DMS53 treated with DMSO at 0.1 percent for 48 hours (cell line): Measurements from ENCODE around the gene CD276.
"Not testable (repeated sequence)": the region's sequence is repeated elsewhere in the genome, so short reads cannot be mapped to it uniquely, and the experiment has no call there.

Experiments
- DNase-seq: peaks from one replicate; lab custom pipeline; 2025; ENCODE audit not compliant: unreplicated experiment; lab: John Stamatoyannopoulos, UW

Gene CD276

DNA sequence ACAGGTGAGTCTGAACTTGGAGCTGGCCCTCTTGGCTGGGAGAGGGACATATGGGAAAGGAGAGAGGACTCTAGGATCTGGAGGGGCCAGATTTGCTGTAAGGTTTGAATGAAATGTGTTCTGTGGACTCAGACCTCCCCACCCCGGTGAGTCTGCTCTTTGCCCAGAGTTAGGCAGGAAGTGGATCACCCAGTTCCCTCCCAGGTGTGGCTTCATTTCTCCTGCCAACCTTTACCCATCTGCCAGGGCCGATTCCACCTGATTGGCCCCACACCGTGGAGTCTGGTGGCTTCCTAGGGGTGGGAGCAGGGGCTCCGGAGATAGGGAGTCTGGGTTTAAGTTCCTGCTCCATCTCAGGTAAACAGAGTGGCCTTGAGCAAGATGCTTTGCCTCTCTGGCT is 25.5 kb downstream of the CD276 start:
- DNase-seq: no peak

DNA sequence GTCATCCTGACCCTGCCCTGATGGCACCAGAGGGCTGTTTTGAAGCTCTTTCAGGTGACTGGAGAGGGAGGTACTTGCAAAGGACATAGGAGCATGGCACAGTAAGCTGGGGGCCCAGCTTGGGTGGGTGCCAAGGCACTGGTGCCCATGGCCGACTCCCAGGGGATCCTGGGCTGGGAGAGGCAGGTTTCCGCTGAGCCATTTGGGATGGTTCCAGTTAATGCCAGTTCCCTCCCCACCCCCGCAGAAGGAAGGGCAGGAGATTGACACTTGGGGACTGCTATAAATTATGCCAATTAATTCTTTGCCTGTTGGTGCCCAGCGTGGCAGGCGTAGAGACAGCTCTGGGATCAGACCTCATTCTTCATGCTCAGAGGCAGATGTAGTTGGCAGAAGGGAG is 26.1 kb downstream of the CD276 start:
- DNase-seq: no peak

DNA sequence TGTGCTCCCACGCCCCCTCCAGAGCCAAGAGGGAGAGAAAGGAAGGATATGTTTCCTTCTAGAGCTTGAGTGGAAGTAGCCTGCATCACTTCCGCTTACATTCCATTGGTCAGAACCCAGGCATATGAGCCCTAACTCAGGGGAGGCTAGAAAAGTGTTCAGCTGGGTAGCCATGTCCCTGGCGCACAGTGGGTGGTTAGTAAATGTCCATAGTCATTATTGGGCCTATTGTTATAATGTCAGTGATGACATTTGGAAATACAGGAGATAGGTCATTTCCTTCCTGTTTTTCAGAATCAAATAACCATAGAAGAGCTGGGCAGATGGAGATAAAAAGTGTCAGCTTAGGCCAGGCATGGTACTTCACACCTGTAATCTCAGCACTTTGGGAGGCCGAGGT is 27.3 kb downstream of the CD276 start:
- no peak for DNase-seq

DNA sequence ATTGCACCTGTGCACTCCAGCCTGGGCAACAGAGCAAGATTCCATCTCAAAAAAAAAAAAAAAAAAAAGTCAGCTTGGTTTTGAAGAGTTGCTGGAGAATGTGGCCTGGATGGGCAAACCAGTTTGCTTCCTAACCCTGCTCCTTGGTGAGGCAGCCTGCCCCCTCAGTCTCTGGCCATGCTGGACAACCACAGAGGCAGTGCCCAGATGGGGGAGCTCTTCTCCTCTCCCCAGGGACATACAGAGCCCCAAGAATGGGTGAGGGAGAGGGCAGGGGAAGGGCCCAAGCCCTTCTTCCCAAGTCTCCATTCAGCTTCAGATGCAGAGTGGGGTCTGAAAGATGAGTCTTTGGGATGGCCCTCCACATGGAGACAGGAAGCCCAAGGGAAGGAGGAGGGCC is 27.9 kb downstream of the CD276 start:
- no peak for DNase-seq

DNA sequence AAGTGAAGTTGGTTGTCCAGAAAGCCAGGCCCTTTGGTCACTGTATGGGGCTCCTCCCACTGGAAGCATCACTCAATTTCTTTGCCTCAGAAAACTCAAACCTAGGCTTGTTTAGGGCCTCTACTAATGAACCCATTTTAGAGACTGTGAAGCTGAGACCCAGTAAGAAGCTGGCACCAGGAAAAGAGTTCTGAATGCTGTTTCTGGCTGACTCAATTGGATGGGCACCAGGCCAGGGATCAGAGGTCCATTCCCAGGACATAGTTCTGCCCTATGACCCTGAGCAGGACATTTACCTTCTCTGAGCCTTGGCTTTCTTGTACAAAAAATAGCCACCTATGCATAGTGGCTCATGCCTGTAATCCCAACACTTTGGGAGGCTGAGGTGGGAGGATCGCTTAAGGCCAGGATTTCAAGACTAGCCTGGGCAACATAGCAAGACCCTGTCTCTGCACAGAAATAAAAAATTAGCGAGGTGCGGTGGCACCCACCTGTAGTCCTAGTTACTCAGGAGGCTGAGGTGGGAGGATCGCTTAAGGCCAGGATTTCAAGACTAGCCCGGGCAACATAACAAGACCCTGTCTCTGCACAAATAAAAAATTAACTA is 30.6 kb downstream of the CD276 start:
- no peak for DNase-seq

DNA sequence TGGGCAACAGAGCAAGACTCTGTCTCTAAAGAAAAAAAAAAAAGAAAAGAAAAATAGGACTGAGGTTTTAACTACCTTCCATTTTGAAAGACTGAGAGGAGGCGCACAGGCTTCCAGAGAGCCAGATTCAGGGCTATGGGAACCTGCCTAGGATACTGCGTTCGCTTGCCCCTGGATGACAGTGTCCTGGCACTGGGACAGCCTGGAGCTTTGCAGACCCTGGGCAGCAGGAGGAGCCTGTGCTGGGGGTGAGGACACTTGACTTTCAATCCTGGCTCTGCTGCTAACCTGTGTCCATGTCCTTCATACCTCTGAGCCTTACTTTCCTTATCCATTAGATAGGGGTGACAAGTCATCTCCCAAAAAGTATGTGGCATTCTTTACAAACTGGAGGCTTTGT is 31.2 kb downstream of the CD276 start:
- DNase-seq: no peak

DNA sequence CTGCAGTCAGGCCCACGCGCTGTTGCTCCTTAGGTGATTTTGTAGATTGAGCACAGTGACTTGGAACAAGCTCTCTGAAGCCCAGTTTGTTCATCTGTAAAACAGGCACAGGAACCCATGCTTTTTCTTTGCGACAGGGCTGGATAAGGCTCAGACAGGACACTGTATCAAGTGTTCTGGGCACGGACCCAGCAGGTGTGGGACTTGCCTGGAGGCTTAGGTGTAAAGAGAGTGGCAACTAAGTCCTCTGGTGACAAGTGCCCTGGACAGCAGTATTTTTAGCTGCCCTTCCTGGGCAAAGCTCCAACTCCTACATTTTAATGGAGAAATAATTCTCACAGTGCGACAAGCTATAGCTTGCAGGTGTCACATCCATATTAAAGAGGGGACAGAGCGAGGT is 32.2 kb downstream of the CD276 start:
- DNase-seq: peak; percentile 36

DNA sequence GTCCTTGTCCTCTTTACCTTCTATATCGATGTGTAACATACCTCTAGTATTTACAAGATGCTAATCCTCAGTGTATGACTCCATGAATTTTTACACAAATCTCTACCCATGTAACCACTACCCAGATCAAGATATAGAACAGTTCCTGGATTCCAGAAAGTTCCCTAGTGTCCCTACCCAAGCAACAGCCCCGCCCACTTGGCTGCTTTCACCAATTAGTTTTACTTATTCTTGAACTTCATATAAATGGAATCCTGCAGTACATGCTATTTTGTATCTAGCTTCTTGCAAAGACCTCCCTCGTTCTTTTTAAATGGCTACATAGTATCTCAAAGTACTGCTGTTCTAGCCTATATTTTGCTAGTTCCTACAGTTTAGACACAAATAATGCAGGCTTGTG is 33.0 kb downstream of the CD276 start:
- DNase-seq: no peak

DNA sequence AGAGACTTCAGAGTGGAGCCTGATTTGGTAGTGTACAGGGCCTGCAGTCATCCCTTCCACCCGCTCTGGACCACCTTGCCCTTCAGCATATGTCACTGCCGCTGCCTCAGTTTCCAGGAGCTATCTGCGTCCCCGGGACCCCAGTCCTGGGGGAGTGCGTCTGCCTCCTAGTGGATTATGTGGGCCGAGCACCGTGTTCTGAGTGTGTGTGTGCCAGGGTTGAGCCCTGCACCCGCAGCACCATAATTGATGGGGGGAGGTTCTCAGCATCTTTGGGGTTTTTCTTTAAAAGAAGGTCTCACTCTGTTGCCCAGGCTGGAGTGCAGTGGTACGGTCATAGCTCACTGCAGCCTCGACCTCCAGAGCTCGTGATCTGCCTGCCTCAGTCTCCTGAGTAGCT is 33.6 kb downstream of the CD276 start:
- no peak for DNase-seq

DNA sequence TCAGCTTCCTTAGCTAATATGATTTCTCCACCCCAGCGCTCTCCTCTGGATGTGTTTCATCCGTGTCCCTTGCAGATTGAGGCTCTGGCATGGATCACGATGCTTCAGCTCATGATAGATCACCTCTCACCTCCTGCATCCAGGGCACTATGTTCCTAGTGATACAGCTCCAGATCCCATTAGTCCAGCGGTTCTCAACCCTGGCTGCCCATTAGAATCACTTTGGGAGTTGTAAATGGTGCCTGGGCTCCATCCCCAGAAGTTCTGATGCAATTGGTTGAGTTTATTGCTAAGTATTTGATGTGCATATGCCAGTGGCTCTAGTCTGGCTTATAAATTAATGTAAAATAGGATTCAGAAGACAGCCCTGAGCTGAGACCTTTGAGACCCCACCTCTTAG is 34.5 kb downstream of the CD276 start:
- no peak for DNase-seq

DNA sequence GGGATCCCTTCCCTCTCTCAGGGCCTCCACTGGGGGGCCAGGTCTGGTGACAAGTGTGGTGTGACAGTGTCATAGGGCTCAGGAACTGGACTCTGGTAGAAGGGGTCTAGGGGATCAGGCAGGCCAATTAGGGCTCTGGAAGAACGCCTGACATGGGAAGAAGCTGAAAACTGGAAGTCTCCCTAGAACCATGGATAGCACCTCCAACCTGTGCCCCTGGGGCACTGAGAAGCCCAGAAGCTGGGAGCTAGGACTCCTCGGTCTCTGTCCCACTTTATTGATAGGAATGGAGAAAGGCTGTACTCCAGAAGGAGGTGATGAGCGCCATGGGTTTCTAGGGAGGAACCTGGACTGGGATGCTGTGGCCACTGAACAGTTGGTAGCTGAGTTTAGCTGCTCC is 38.2 kb downstream of the CD276 start:
- DNase-seq: no peak

DNA sequence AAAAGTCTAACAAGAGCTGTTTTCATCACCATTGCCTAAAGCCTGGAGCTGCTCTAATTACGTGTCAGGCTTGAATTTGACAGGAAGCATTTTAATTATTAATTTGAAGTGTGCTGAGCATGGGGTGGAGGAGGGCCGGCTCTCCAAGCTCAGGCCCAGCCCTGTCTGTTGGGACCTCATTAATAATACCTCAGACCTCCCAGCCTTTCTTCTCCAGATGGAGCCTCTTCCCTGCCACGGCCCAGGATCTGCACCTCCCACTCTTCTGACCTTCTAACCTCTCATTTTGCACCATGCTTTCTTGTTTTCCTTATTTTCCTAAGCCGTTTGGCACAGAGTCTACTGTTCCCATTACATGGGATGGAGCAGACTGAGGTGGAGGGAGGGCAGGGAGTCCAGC is 39.0 kb downstream of the CD276 start:
- no peak for DNase-seq

DNA sequence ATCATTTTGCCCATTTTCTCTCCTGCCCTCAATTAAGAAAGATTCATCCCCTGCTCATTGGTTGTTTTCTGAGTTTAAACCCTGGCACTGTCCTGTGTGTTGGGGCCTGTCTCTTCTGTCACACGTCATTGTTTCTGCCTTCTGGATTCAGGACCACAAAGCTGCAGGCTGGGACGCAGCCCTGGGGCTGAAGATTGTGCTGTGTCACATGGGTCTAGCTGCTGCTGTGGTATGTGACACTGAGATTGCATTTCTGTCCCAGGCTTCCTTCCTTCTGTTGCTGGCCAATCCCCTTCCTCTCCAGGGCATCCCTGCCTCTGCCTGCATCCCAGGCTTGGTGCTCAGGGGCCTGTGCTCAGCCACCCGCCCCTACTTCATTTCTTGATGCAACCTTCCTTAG is 40.0 kb downstream of the CD276 start:
- DNase-seq: no peak

DNA sequence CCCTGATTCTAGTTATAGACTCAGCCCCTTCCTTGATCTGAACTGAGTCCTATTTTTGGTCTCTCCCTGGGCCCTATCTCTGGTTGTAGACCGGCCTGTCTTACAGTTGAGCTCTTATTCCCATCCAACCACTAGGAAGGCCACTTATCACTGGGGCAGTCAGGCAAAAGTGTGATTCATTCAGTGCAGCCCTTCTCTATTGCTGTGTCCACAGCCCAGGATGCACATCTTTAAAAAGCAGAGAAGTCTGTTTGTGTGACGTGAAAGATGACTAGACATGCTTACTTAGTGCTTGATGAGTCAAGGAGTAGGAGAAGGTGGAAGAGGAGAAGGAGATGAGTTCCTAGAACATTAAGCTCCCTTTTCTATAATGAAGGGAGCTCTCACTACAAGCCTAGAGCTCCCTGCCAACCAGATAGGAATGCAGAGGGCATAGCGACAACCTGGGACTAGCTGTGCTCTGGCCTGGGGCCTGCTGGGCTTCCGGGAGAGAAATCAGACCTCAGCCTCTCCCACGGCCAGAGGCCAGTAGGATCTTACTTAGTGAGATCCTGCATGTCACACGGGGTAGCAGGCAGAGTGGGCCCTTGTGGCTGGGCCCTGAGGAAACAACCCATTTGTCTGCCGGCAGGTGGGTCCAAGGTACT is 43.3 kb downstream of the CD276 start:
- DNase-seq: no peak

DNA sequence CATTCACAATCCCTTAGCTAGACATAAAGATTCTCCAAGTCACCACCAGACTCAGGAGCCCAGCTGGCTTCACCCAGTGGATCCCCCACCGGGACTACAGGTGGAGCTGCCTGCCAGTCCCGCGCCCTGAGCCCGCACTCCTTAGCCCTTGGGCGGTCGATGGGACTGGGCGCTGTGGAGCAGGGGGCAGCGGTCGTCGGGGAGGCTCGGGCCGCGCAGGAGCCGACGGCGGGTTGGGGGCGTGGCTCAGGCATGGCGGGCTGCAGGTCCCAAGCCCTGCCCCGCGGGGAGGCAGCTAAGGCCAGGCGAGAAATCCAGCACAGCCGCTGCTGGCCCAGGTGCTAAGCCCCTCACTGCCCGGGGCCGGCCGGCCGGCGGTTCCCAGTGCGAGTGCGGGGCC is 47.9 kb downstream of the CD276 start:
- DNase-seq: not testable (repeated sequence)

DNA sequence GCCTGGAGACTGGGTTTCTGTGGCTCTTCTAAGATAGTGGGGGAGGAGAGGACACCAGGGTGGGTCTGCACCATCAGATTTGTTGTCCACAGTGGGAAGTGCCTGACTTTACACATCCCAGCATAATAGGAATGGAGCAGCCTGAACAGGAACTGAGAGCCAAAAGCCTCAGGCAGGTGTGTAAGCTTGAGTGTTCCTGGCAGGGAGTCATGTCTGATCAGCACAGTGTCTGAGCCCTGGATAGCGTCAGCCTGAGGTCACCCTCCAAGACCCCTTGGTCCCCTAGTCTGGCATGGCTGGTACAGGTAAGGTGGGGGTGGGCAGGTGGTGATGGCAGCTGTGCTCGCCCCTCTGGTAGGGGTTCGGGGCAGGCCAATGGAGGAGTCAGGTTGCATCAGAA is 48.7 kb downstream of the CD276 start:
- DNase-seq: no peak

DNA sequence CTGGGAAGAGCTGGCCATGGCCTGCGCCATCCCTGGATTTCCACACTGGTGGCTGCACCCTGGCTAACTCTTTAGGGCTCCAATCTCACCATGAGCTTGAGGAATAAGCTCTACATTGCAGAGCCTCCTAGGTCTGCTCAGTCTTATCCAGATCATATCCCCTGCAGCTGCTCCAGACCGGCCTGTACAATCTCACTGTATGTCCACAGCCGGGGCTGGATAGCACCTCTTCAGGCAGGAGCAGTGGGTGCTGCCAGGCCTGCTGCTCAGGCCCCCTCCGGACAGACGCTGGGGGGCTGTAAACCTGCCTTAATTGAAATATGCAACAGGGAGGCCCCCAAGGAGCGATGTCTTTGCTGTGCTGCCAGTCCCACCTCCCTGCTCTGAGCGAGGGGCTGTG is 53.4 kb downstream of the CD276 start:
- no peak for DNase-seq

DNA sequence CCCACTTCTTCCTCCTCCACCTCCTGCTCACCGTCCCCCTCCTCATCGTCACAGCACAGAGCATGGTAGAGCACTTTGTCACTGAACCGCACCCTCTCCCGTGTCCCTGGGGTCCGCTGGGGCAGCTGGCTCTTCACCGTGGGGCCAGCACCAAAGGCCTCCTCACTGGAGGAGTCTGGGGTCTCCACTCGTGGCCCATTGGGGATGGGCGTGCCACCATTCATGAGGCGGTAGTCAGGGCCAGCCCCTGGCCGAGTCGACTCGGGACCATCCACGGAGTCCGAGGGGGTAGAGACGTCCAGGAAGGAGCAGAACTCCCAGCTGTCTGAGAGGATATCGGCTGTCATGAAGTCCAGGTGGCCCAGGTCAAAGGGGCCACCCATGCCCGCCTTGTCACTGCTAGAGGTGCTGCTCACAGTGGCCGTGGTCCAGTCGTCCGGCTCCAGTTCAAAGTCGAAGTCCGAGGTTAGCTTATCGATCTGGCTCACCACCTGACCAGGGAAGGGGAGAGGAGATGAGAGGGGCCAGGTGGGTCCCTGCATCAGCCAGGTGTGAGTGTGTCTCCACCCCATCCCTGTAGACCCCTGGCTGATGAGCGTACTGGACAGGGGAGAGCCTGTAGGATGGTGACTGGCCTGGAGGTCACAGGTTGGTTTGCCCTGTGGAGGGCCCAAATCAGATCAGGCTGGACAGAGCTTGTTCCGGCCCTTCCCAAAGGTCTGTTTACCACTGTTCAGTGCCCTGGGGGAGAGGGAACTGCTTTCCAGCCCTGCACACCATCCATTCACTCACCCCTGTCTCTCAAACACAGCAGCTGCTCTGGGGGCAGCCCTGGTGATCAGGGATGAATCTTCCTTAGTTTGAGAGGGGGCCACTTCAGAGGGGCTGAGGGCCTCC is 56.2 kb downstream of the CD276 start:
- no peak for DNase-seq

DNA sequence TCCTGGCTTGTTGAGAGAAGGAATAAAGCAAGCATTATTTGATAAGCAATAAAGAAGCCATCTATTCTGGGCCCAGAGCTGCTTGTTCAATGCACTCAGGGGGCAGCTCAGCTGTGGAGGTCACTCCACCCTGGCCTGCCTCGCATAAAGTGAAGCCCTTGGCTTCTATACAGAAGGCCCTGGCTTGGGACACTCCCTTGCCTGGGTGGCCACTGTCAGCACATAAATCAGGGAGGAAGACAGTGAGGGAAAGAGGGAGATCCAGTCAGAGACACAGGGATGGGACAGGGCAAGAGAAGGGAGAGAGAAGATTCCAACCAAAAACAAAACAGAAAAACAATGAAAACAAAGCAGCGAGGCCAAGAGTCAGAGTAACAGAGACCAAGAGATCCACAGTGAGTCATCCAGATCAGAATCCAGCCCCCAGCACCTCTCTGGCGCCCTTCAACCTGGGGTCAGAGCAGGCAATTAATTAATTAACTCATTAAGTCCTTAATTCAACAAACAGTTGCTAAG is 57.2 kb downstream of the CD276 start:
- no peak for DNase-seq

DNA sequence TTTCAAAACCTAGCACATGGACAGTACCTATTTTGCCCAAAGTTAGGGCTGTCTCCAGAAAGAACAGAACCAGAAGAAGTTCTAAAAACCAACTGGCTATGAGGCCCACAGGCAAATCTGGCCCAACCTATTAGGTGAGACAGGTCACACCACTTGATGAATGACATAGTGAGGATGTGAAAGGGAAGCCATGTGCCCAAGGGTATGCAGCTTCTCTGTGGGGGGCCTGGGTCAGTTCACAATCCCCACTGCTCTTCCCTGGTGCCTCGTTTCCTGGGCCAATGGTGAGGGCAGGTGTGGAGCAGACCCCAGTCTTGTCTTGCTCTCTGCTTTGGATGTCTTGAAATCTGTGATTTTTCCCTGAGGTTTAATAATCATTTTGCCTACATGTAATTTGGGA is 60.1 kb downstream of the CD276 start:
- DNase-seq: no peak

DNA sequence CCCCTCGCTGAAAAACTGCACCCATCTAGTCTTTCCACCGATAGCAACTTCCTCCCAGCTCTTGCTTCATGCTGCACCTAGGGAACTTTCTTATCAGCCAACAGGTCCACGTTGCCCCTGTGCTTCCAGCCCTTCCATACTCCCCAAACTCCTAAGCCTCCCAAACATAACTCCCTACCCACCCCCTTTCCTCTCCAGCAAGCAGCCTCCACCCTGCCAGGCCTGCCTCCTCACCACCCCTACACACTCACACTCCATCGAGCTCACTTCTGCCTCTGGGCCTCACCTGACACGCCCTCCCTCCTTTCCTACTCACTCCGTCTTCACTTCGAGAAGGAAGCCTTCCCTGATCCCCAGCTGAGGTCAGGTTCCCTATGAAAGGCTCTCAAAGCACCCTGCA is 60.9 kb downstream of the CD276 start:
- DNase-seq: no peak

DNA sequence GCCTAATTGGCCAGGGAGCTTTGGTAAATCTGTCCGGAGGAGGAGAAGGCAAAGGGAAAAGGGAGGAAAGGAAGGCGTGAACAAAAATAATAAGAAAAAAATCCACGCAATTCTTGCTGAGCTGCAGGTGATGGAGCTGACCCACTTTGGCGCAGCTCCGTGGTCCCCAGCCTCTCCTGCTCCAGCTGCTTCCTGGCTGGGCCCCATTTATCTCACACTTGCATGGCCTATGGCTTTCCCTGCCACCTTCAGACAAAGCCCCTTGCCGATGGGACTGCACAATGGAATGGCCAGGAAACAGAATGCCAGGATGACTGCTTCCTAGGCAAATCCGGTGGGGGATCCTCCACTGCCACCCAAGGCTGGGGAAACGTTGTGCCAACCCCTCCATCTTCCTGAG is 62.1 kb downstream of the CD276 start:
- DNase-seq: no peak
